HL-60/S4 treated with phorbol 12-myristate 13-acetate at 8.2 ng/mL for 4 days and 3 days (cell line): ENCODE results near the gene INPP5B.

Source experiments
- in situ Hi-C: fragments of 300-500 bp; cut with MboI; formaldehyde crosslinking; loops from 2 replicates; pipeline ENCODE4 v1.15.0; 2022; ENCODE audit warnings: low sequenced_read_pairs

The INPP5B gene

GRCh38 chr1:37844536-37844935 lies 102.3 kb downstream of the INPP5B start:
- in situ Hi-C loops: no loop called here

- in situ Hi-C loops: no loop called here
Measured at GRCh38 chr1:37841652-37842051, 105.2 kb downstream of the INPP5B start.

GRCh38 chr1:37840711-37841110 lies 106.1 kb downstream of the INPP5B start:
- in situ Hi-C loops: no loop called here

- in situ Hi-C loops: no loop called here
Measured at GRCh38 chr1:37839676-37840075, 107.2 kb downstream of the INPP5B start.

- in situ Hi-C loops: no loop called here
Measured at GRCh38 chr1:37836788-37837187, 110.1 kb downstream of the INPP5B start.

GRCh38 chr1:37831809-37832208 lies 115.0 kb downstream of the INPP5B start:
- in situ Hi-C loops: no loop called here

- in situ Hi-C loops: no loop called here
Measured at GRCh38 chr1:37831109-37831508, 115.7 kb downstream of the INPP5B start.

- in situ Hi-C loops: no loop called here
Measured at GRCh38 chr1:37828410-37829074, 118.3 kb downstream of the INPP5B start.

GRCh38 chr1:37825506-37825905 lies 121.3 kb downstream of the INPP5B start:
- in situ Hi-C loops: no loop called here

- in situ Hi-C loops: no loop called here
Measured at GRCh38 chr1:37824001-37824400, 122.9 kb downstream of the INPP5B start.

- in situ Hi-C loops: no loop called here
Measured at GRCh38 chr1:37822906-37823815, 123.7 kb downstream of the INPP5B start.

- in situ Hi-C loops: no loop called here
Measured at GRCh38 chr1:37821481-37821880, 125.4 kb downstream of the INPP5B start.

GRCh38 chr1:37817481-37817880 lies 129.4 kb downstream of the INPP5B start:
- in situ Hi-C loops: no loop called here

GRCh38 chr1:37814252-37814651 lies 132.6 kb downstream of the INPP5B start:
- in situ Hi-C loops: no loop called here

- in situ Hi-C loops: no loop called here
Measured at GRCh38 chr1:37813529-37814145, 133.2 kb downstream of the INPP5B start.

GRCh38 chr1:37811027-37811655 lies 135.7 kb downstream of the INPP5B start:
- in situ Hi-C loops: no loop called here
